ENCODE data around the gene NETO2.
"Not testable (repeated sequence)": the region's sequence is repeated elsewhere in the genome, so short reads cannot be mapped to it uniquely, and the experiment has no call there.

DNA sequence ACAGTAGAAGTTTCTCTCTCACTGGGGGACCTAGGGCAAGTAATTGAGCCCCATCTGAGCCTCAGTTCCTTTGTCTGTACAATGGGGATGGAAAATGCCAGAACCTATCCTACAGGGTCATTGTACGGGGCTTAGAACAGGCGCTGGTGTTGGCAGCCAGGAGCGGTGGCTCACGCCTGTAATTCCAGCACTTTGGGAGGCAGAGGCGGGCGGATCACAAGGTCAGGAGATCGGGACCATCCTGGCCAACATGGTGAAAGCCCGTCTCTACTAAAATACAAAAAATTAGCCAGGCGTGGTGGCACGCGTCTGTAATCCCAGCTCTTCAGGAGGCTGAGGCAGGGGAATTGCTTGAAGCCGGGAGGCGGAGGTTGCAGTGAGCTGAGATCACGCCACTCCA is 87.7 kb downstream of the NETO2 start:
- not testable (repeated sequence) for TF ChIP-seq CTCF (IDR thresholded peaks at IDR 0.05; ENCODE audit: low read depth, low read length); EZH2phosphoT487 (IDR thresholded peaks at IDR 0.05; ENCODE audit: low read depth)

All from OCI-LY3 (cell line).